ENCODE data around the gene TMC6. TPM values are rescaled to one million over a fixed set of nuclear protein-coding genes. Genes with fewer than 3 reads are reported as not detected.
"Not testable (repeated sequence)": the region's sequence is repeated elsewhere in the genome, so short reads cannot be mapped to it uniquely, and the experiment has no call there.

Gene TMC6
- total RNA-seq, 4 donors from 2014 or later, result 31.6 to 44.8 (median 39.0) TPM

GRCh38 chr17:78141437-78142118 is 13.0 kb upstream of the TMC6 start:
- no peak for TF ChIP-seq POLR2A (IDR thresholded peaks at IDR 0.05)
- TF ChIP-seq CTCF (IDR thresholded peaks at IDR 0.05), result no peak
- intact Hi-C loops (cut with DNase I; ENCODE audit: low total_unique reads), result no loop called here
- no peak overlapping the region for H3K4me3 ChIP-seq (ENCODE audit: low read depth, poor library complexity, severe bottlenecking)
- 54 to 63% methylated on average over 15 to 20 of the region's 20 CpGs for WGBS, 2 donors
- no peak for DNase-seq (ENCODE audit: low spot score in 2 of 2)

GRCh38 chr17:78140169-78141051 is 11.9 kb upstream of the TMC6 start:
- peak; percentile 97 to 99 for DNase-seq (ENCODE audit: low spot score in 2 of 2)
- intact Hi-C loops (cut with DNase I; ENCODE audit: low total_unique reads), result no loop called here
- no peak overlapping the region for H3K4me3 ChIP-seq (ENCODE audit: low read depth, poor library complexity, severe bottlenecking)
- TF ChIP-seq POLR2A (IDR thresholded peaks at IDR 0.05) (no peak), CTCF (IDR thresholded peaks at IDR 0.05) (no peak)
- 23 to 27% methylated on average over 38 to 52 of the region's 58 CpGs for WGBS, 2 donors

- 75 to 84% methylated on average over 12 of the region's 12 CpGs for WGBS, 2 donors
These were observed 11.3 kb upstream of the TMC6 start for GRCh38 chr17:78139861-78140168.

GRCh38 chr17:78138204-78139060 is 9.9 kb upstream of the TMC6 start:
- TF ChIP-seq POLR2A (IDR thresholded peaks at IDR 0.05) (no peak), CTCF (IDR thresholded peaks at IDR 0.05) (no peak)
- no peak for DNase-seq (ENCODE audit: low spot score in 2 of 2)
- 70 to 81% methylated on average over 17 of the region's 17 CpGs for WGBS, 2 donors
- intact Hi-C loops (cut with DNase I; ENCODE audit: low total_unique reads), result no loop called here
- no peak overlapping the region for H3K4me3 ChIP-seq (ENCODE audit: low read depth, poor library complexity, severe bottlenecking)

More at GRCh38 chr17:78139861-78140168, 11.3 kb upstream of the TMC6 start:
- intact Hi-C loops (cut with DNase I; ENCODE audit: low total_unique reads); DNase-seq (ENCODE audit: low spot score in 2 of 2); H3K4me3 ChIP-seq (ENCODE audit: low read depth, poor library complexity, severe bottlenecking): not testable (repeated sequence)

GRCh38 chr17:78137392-78138203 is 9.0 kb upstream of the TMC6 start:
- H3K4me3 ChIP-seq (ENCODE audit: low read depth, poor library complexity, severe bottlenecking), result no peak overlapping the region
- WGBS, 2 donors, result 60 to 65% methylated on average over 24 to 26 of the region's 26 CpGs
- intact Hi-C loops (cut with DNase I; ENCODE audit: low total_unique reads), result no loop called here
- no peak for DNase-seq (ENCODE audit: low spot score in 2 of 2)
- TF ChIP-seq CTCF (IDR thresholded peaks at IDR 0.05) (no peak), POLR2A (IDR thresholded peaks at IDR 0.05) (no peak)

Measured in lower leg skin (tissue), 4 donors.